GM12878 (cell line): ENCODE results near the gene SCARF1. TPM values are rescaled to one million over a fixed set of nuclear protein-coding genes. Genes with fewer than 3 reads are reported as not detected.

Source experiments
- ATAC-seq: fragments of 200-7000 bp; cut with Tn5 transposase; 3 replicates; pipeline ENCODE4 v1.9.1; 2020; ENCODE audit warnings: mild to moderate bottlenecking, moderate library complexity
- BruUV-seq: library from RNA; stranded (reverse); fragments of 400-500 nt; replicated peaks from 2 replicates; lab custom pipeline; 2021; lab: Mats Ljungman, UMichigan
- CTCF ChIA-PET: fragments of 300-600 bp; sonication (Branson Sonifier 250); formaldehyde crosslinking; extraction: SDS; loops from one replicate; lab custom pipeline; 2021; ENCODE audit warnings: inconsistent platforms; lab: Yijun Ruan, JAX
- POLR2A ChIA-PET: fragments of 350-600 bp; formaldehyde crosslinking; extraction: SDS; loops from one replicate; lab custom pipeline; 2021; ENCODE audit warnings: inconsistent platforms; lab: Charles Lee
- RAD21 ChIA-PET: fragments of 300-600 bp; sonication (Branson Sonifier 250); formaldehyde crosslinking; loops from one replicate; lab custom pipeline; 2023; ENCODE audit warnings: antibody characterized with exemption; ENCODE audit not compliant: unreplicated experiment; lab: Charles Lee
- SMC1A ChIA-PET: fragments of 300-600 bp; sonication (Branson Sonifier 250); formaldehyde crosslinking; loops from one replicate; lab custom pipeline; 2023; ENCODE audit not compliant: unreplicated experiment, uncharacterized antibody; lab: Charles Lee
- DNase-seq: peaks from one replicate; pipeline ENCODE4 v3.0.0-alpha.2; 2011; ENCODE audit warnings: low read depth, low spot score
- FAIRE-seq: peaks from 3 replicates; lab custom pipeline; 2011; peaks lifted over from hg19 to GRCh38; lab: Jason Lieb, UNC
- H2AFZ ChIP-seq: 2 replicates; pipeline ENCODE4 v1.6.0; 2011; ENCODE audit warnings: low read depth, low read length, control low read depth; ENCODE audit not compliant: control insufficient read depth
- H3K27ac ChIP-seq: 2 replicates; pipeline ENCODE4 v1.5.1; 2011; ENCODE audit warnings: control low read depth; ENCODE audit not compliant: control insufficient read depth, insufficient read depth
- H3K27me3 ChIP-seq, 2 experiments: replicated peaks in 1 of 2; 2 replicates each; pipeline versions ENCODE4 v1.6.0 to v1.6.1; 2011; ENCODE audit warnings: low read length in 1 of 2; ENCODE audit not compliant: control insufficient read depth in 2 of 2, insufficient read depth in 2 of 2
- H3K36me3 ChIP-seq, 2 experiments: 2 replicates each; pipeline ENCODE4 v1.5.1; 2011; ENCODE audit warnings: low read length in 1 of 2; ENCODE audit not compliant: control insufficient read depth in 2 of 2, insufficient read depth in 2 of 2
- H3K4me1 ChIP-seq: 2 replicates; pipeline ENCODE4 v1.6.1; 2011; ENCODE audit warnings: mild to moderate bottlenecking, low read length, moderate library complexity, mixed read lengths; ENCODE audit not compliant: control insufficient read depth, insufficient read depth
- H3K4me2 ChIP-seq: 2 replicates; pipeline ENCODE4 v1.6.0; 2011; ENCODE audit warnings: control low read depth; ENCODE audit not compliant: control insufficient read depth, insufficient read depth
- H3K4me3 ChIP-seq: fragments of 200-600 bp; sonication (generic); 2 replicates; pipeline ENCODE4 v1.5.1; 2016
- H3K79me2 ChIP-seq: 2 replicates; pipeline ENCODE4 v1.6.0; 2011; ENCODE audit warnings: low read length; ENCODE audit not compliant: control insufficient read depth, insufficient read depth
- H3K9ac ChIP-seq: 2 replicates; pipeline ENCODE4 v1.8.0; 2011; ENCODE audit warnings: low read length, control low read depth, mixed read lengths; ENCODE audit not compliant: control insufficient read depth, insufficient read depth
- H3K9me3 ChIP-seq: replicated peaks from 3 replicates; pipeline ENCODE4 v1.5.1; 2011; ENCODE audit warnings: mild to moderate bottlenecking, low read length; ENCODE audit not compliant: control insufficient read depth, insufficient read depth
- H4K20me1 ChIP-seq: 2 replicates; pipeline ENCODE4 v1.6.0; 2011; ENCODE audit not compliant: control insufficient read depth, insufficient read depth
- BHLHE40 ChIP-seq, 2 experiments: fragments of 450-650 bp in 1 of 2; IDR thresholded peaks; 2 replicates each; pipeline ENCODE4 v1.6.1; 2011 to 2017; ENCODE audit warnings: low read depth in 2 of 2, borderline replicate concordance in 1 of 2, improper control_type of control experiment in 1 of 2, low read length in 1 of 2, mild to moderate bottlenecking in 1 of 2
- CHD1 ChIP-seq: IDR thresholded peaks from 2 replicates; pipeline ENCODE4 v1.6.1; 2012; ENCODE audit warnings: low read depth, low read length, improper control_type of control experiment
- FOXM1 ChIP-seq: IDR thresholded peaks from 2 replicates; pipeline ENCODE4 v1.6.1; 2012; ENCODE audit warnings: low read depth, mild to moderate bottlenecking, inconsistent platforms, low read length, moderate library complexity
- LARP7 ChIP-seq: fragments of 450-650 bp; IDR thresholded peaks from 2 replicates; pipeline ENCODE4 v1.6.1; 2017; ENCODE audit warnings: mild to moderate bottlenecking
- NFYA ChIP-seq: IDR thresholded peaks from 2 replicates; pipeline ENCODE4 v1.6.1; 2011; ENCODE audit warnings: low read depth, mild to moderate bottlenecking, low read length, improper control_type of control experiment, borderline replicate concordance
- NR2C2 ChIP-seq: IDR thresholded peaks from 2 replicates; pipeline ENCODE4 v1.6.1; 2011; ENCODE audit warnings: borderline replicate concordance, low read depth; ENCODE audit not compliant: control insufficient read depth, insufficient read length
- TCF7 ChIP-seq: IDR thresholded peaks from 2 replicates; pipeline ENCODE4 v1.6.1; 2014; ENCODE audit warnings: antibody characterized with exemption, borderline replicate concordance
- ZSCAN29 ChIP-seq: fragments of 450-650 bp; IDR thresholded peaks from 2 replicates; pipeline ENCODE4 v1.6.1; 2017; ENCODE audit warnings: mild to moderate bottlenecking, moderate library complexity
- WGBS: methylation state at CpG from one replicate; pipeline ENCODE4 v1.1.6; 2016; ENCODE audit warnings: low lambda C conversion rate; ENCODE audit not compliant: insufficient replicate concordance, insufficient coverage; ENCODE audit errors: missing lambda C conversion rate; 5-methylcytosine and 5-hydroxymethylcytosine counted together
- in situ Hi-C: fragments of 300-500 bp; cut with MboI; formaldehyde crosslinking; loops from 9 replicates; pipeline ENCODE4 v1.14.3; 2018; ENCODE audit warnings: mixed read lengths
- intact Hi-C: fragments of 100-400 bp; cut with micrococcal nuclease; formaldehyde crosslinking; loops from one replicate; pipeline ENCODE4 v1.14.2; 2022; ENCODE audit not compliant: unreplicated experiment
- polyA plus RNA-seq, 11 experiments: library from polyadenylated mRNA; depleted of rRNA in 4 of 11; unstranded in 6 of 11; stranded (reverse) in 5 of 11; fragments of >200 nt; fragmentation: Nextera tagmentation in 4 of 11; fragmentation: Illumina TruSeq in 1 of 11; extraction: Ambion mirVana in 4 of 11; extraction: Trizol in 1 of 11; gene quantifications; 1 replicate in 1 of 11; 2 replicates in 10 of 11; pipeline versions ENCODE4 v1.2.1 to v1.2.3, GENCODE V29; 2011 to 2016; ENCODE audit warnings: inconsistent platforms in 2 of 11, missing spikeins in 2 of 11, low read depth in 1 of 11
- total RNA-seq, 4 experiments: library from RNA; depleted of rRNA in 3 of 4; stranded (reverse); fragments of >200 nt in 3 of 4; fragmentation: Illumina TruSeq in 1 of 4; extraction: Trizol in 1 of 4; gene quantifications; 2 replicates each; pipeline versions ENCODE4 v1.2.1 to v1.2.3, GENCODE V29; 2013 to 2021
- TF ChIP-seq, protein P1 (sequence below): IDR thresholded peaks from 2 replicates; pipeline ENCODE4 v1.6.1; 2012; ENCODE audit warnings: low read depth, low read length, improper control_type of control experiment
- TF ChIP-seq, protein P2 (sequence below): IDR thresholded peaks from 2 replicates; pipeline ENCODE4 v1.6.1; 2012; ENCODE audit warnings: low read length, inconsistent platforms

SCARF1 gene
- total and polyA plus RNA-seq, 10 of the 15 experiments (the other 5 are each of a cell fraction or from before 2014, with no cell fraction given): 0.10 to 1.7 (median 0.43) TPM

DNA sequence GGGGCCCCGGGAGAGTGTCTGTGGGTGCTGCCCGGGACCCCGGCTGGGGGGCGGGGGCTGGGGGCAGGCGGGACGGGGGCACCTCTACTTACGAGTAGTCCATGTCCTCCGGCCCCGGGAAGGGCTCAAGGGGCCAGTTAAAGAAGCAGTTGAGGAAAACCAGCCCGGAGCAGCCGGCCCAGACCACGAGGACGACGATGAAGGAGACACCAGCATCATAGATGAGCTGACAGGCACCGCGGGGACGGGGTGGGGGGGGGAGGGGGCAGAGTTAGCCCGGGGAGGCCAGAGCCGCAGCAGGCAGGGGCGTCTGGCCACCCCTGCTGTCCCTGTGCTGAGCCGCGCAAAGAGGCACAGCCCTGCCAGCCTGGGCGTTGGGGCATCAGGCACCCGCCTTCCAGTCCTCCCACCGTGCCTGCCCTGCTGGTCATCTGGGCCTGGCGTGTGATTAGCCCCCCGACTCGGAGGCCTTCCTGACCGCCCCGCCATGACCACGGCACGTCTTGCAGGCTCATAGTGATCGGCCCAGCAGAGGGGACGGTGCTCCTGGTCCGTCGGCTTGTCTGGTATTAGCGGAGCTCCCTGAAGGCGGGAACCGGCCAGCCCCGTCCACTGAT lies 54.0 kb downstream of the SCARF1 start:
- Histone ChIP-seq H3K9ac (no peak overlapping the region), H3K9me3 (no peaks in the 10 kb centered on the region), H3K27ac (no peak overlapping the region), H3K79me2 (no peaks in the 10 kb centered on the region; the same call in 1 of the 2 replicates), H3K27me3 (no peaks in the 10 kb centered on the region), H4K20me1 (no peaks in the 10 kb centered on the region), H3K4me2 (no peak overlapping the region), H3K4me1 (peaks cover 13% of the 10 kb centered on the region), H2AFZ (no peak overlapping the region), H3K4me3 (no peak overlapping the region), H3K36me3 (peaks cover 1 to 3% of the 10 kb centered on the region in 2 experiments; a peak in 3 of 4 replicates)
- BruUV-seq: no TSS peak
- ATAC-seq (no peak), DNase-seq (no peak), FAIRE-seq (no peak)
- SMC1A ChIA-PET: interaction anchor here (1.2 to 4.5 kb wide), 2 partner anchors 16 to 38 kb away, joined by 5 to 16 read pairs; no protein-coding TSS in a partner anchor
- CTCF ChIA-PET: interaction anchor here (2.0 to 2.7 kb wide), 2 partner anchors 17 to 38 kb away, joined by 6 to 9 read pairs; no protein-coding TSS in a partner anchor
- in situ Hi-C loops (no loop called here), intact Hi-C loops (loop anchor here (2.0 to 5.0 kb wide), 2 partner anchors 15 to 36 kb away; partner anchors contain the start of gene SLC43A2)
- RAD21 ChIA-PET: interaction anchor here (0.9 to 3.2 kb wide), 3 partner anchors 15 to 39 kb away, joined by 3 to 20 read pairs (median 4); no protein-coding TSS in a partner anchor
- POLR2A ChIA-PET: interaction anchor here (0.8 to 0.9 kb wide), 2 partner anchors 12 to 15 kb away, joined by 4 read pairs; no protein-coding TSS in a partner anchor
- TF ChIP-seq ZSCAN29 (no peak), LARP7 (0 out of 2 replicates have a peak, but pooled peaks have one; percentile 26)
- over 99% methylated on average over 21 of the region's 40 CpGs for WGBS

DNA sequence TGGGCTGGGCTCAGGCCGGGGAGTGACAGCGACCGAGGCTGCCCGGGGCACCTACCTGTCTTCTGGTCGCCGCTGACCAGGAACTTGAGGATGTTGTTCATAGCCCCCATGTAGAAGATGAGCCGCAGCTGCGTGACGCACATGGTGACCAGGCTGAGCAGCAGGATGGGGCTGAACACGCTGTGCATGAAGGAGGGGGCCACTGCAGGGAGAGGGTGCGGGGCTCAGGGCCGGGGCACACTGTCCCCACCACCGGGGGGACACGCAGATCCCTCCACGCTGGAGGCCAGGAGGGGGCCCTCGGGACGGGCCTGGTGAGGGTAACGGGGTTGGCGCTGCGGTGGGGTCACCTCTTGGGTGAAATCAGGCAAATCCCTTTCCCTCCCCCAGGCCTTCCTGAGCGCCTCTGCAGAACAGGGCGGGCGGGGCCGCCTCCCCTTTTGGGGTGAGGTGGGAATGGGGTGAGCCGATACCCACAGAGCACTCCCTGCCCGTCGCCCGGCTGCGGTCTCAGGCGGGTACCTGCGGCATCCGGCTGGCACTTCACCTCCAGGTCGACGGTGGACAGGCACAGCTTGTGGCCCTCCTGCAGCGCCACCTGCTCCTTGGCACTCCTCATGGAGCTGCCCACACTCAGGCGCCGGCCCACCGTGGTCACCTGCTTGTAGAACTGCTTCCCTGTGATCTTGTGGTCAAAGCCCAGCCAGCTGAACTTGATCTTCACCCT lies 54.6 kb downstream of the SCARF1 start:
- SMC1A ChIA-PET: interaction anchor here (0.9 to 4.5 kb wide), 3 partner anchors 13 to 37 kb away, joined by 3 to 16 read pairs (median 4); no protein-coding TSS in a partner anchor
- RAD21 ChIA-PET: interaction anchor here (1.1 to 1.4 kb wide), 2 partner anchors 13 to 17 kb away, joined by 3 to 12 read pairs; no protein-coding TSS in a partner anchor
- Histone ChIP-seq H3K4me1 (peaks cover 13% of the 10 kb centered on the region), H3K27ac (no peak overlapping the region), H3K9ac (no peak overlapping the region), H3K27me3 (no peaks in the 10 kb centered on the region), H3K4me2 (no peak overlapping the region), H3K79me2 (no peaks in the 10 kb centered on the region; the same call in 1 of the 2 replicates), H3K36me3 (peaks cover 1 to 3% of the 10 kb centered on the region in 2 experiments; a peak in 3 of 4 replicates), H3K4me3 (no peak overlapping the region), H3K9me3 (no peaks in the 10 kb centered on the region), H4K20me1 (no peaks in the 10 kb centered on the region), H2AFZ (no peak overlapping the region)
- no peak for DNase-seq
- FAIRE-seq: no peak
- ATAC-seq: no peak
- in situ Hi-C loops (no loop called here), intact Hi-C loops (loop anchor here (5.0 kb wide), 1 partner anchor 36 kb away; the partner anchor contains the start of gene SLC43A2)
- no TSS peak for BruUV-seq
- POLR2A ChIA-PET: interaction anchor here (0.8 to 1.2 kb wide), 3 partner anchors 16 to 41 kb away, joined by 3 to 6 read pairs (median 4); no protein-coding TSS in a partner anchor
- WGBS: 88% methylated on average over 38 of the region's 38 CpGs
- CTCF ChIA-PET: interaction anchor here (1.0 to 2.0 kb wide), 5 partner anchors 16 to 39 kb away, joined by 3 to 6 read pairs (median 4); no protein-coding TSS in a partner anchor
- TF ChIP-seq NFYA: no peak
- no peak for TF ChIP-seq NR2C2
- TF ChIP-seq, protein P1, sequence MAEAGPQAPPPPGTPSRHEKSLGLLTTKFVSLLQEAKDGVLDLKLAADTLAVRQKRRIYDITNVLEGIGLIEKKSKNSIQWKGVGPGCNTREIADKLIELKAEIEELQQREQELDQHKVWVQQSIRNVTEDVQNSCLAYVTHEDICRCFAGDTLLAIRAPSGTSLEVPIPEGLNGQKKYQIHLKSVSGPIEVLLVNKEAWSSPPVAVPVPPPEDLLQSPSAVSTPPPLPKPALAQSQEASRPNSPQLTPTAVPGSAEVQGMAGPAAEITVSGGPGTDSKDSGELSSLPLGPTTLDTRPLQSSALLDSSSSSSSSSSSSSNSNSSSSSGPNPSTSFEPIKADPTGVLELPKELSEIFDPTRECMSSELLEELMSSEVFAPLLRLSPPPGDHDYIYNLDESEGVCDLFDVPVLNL: no peak
- TF ChIP-seq CHD1: no peak
- no peak for TF ChIP-seq TCF7
- TF ChIP-seq, protein P2, sequence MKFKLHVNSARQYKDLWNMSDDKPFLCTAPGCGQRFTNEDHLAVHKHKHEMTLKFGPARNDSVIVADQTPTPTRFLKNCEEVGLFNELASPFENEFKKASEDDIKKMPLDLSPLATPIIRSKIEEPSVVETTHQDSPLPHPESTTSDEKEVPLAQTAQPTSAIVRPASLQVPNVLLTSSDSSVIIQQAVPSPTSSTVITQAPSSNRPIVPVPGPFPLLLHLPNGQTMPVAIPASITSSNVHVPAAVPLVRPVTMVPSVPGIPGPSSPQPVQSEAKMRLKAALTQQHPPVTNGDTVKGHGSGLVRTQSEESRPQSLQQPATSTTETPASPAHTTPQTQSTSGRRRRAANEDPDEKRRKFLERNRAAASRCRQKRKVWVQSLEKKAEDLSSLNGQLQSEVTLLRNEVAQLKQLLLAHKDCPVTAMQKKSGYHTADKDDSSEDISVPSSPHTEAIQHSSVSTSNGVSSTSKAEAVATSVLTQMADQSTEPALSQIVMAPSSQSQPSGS: no peak
- TF ChIP-seq ZSCAN29: no peak
- no peak for TF ChIP-seq BHLHE40 (IDR thresholded peaks at IDR 0.05; ENCODE audit: borderline replicate concordance in 1 of 2, low read depth in 2 of 2, low read length in 1 of 2)
- TF ChIP-seq FOXM1: no peak
